CD8-positive, alpha-beta memory T cell (primary cell): ENCODE results near the gene CORIN. TPM values are rescaled to one million over a fixed set of nuclear protein-coding genes. Genes with fewer than 3 reads are reported as not detected.

ENCODE experiments used
- CTCF ChIA-PET: fragments of 350-600 bp; sonication (Branson Sonifier 250); formaldehyde crosslinking; loops from one replicate; lab custom pipeline; 2021; ENCODE audit warnings: antibody characterized with exemption; lab: Charles Lee
- POLR2A ChIA-PET: fragments of 350-600 bp; sonication (Branson Sonifier 250); formaldehyde crosslinking; loops from one replicate; lab custom pipeline; 2021; ENCODE audit warnings: antibody characterized with exemption; lab: Charles Lee
- DNase-seq, 5 donors: peaks; one replicate each; pipeline versions ENCODE4 v3.0.0 to v3.0.0-alpha.2; 2020 to 2022; ENCODE audit warnings: mixed read lengths in 1 of 5
- H3K27ac ChIP-seq: one replicate; pipeline ENCODE4 v1.7.0; 2013; ENCODE audit warnings: low read depth, mild to moderate bottlenecking, low read length, moderate library complexity
- H3K27me3 ChIP-seq: 2 replicates; pipeline ENCODE4 v1.7.0; 2013; ENCODE audit warnings: low read length, mild to moderate bottlenecking; ENCODE audit not compliant: insufficient read depth, poor library complexity, severe bottlenecking
- H3K36me3 ChIP-seq: 2 replicates; pipeline ENCODE4 v1.7.0; 2013; ENCODE audit warnings: mild to moderate bottlenecking, low read length, moderate library complexity; ENCODE audit not compliant: insufficient read depth
- H3K4me1 ChIP-seq: 2 replicates; pipeline ENCODE4 v1.7.0; 2013; ENCODE audit warnings: mild to moderate bottlenecking, low read length, moderate library complexity; ENCODE audit not compliant: insufficient read depth
- H3K4me3 ChIP-seq: 2 replicates; pipeline ENCODE4 v1.7.0; 2013; ENCODE audit warnings: mild to moderate bottlenecking, low read length
- H3K9me3 ChIP-seq: 2 replicates; pipeline ENCODE4 v1.7.0; 2013; ENCODE audit warnings: mild to moderate bottlenecking, low read length
- H3K27ac Mint-ChIP-seq, 8 donors: one replicate each; pipeline ENCODE4 v1.8.0; 2020 to 2021; ENCODE audit warnings: mixed read lengths in 8 of 8, mild to moderate bottlenecking in 6 of 8, inconsistent platforms in 3 of 8, moderate library complexity in 3 of 8
- H3K27me3 Mint-ChIP-seq, 2 donors: one replicate each; pipeline ENCODE4 v1.8.0; 2020 to 2021; ENCODE audit warnings: mixed read lengths in 2 of 2, mild to moderate bottlenecking in 1 of 2, moderate library complexity in 1 of 2
- H3K36me3 Mint-ChIP-seq, 3 donors: one replicate each; pipeline ENCODE4 v1.8.0; 2020 to 2021; ENCODE audit warnings: mixed read lengths in 3 of 3, inconsistent platforms in 1 of 3, mild to moderate bottlenecking in 1 of 3
- H3K4me1 Mint-ChIP-seq, 3 donors: one replicate each; pipeline ENCODE4 v1.8.0; 2020 to 2021; ENCODE audit warnings: mixed read lengths in 3 of 3, inconsistent platforms in 1 of 3, mild to moderate bottlenecking in 1 of 3
- H3K4me3 Mint-ChIP-seq, 7 donors: one replicate each; pipeline ENCODE4 v1.8.0; 2020 to 2021; ENCODE audit warnings: mixed read lengths in 7 of 7, mild to moderate bottlenecking in 6 of 7, moderate library complexity in 4 of 7, inconsistent platforms in 2 of 7
- H3K9me3 Mint-ChIP-seq, 5 donors: one replicate each; pipeline ENCODE4 v1.8.0; 2020 to 2022; ENCODE audit warnings: mixed read lengths in 5 of 5, mild to moderate bottlenecking in 3 of 5, moderate library complexity in 2 of 5, inconsistent platforms in 1 of 5
- polyA plus RNA-seq: library from polyadenylated mRNA; unstranded; fragments of 300-500 nt; fragmentation: Illumina TruSeq; gene quantifications from one replicate; pipeline ENCODE4 v1.2.3, GENCODE V29; 2021
- total RNA-seq, 2 experiments: library from RNA; stranded (reverse); gene quantifications; one replicate each; pipeline ENCODE4 v1.2.3, GENCODE V29; 2021

The CORIN gene
- total and polyA plus RNA-seq, 3 experiments from 2014 or later, result 0.04 to 0.11 (median 0.06) TPM

- peaks cover 21% of the 10 kb centered on the region for H3K4me1 ChIP-seq
- CTCF ChIA-PET, result interaction anchor here (1.0 to 1.3 kb wide), 2 partner anchors 9 to 127 kb away, joined by 3 read pairs; no protein-coding TSS in a partner anchor
- Mint-ChIP-seq H3K4me1 (peaks cover 11 to 39% (median 30%) of the 10 kb centered on the region in 3 donors), H3K9me3 (no peaks in the 10 kb centered on the region), H3K27ac (peak overlapping the region in 1 of 8 donors; percentile 25), H3K27me3 (no peaks in the 10 kb centered on the region), H3K4me3 (no peak overlapping the region), H3K36me3 (peaks cover 0 to 10% (median 10%) of the 10 kb centered on the region in 3 donors)
- no peaks in the 10 kb centered on the region for H3K27me3 ChIP-seq
- no peak overlapping the region for H3K4me3 ChIP-seq
- no peak overlapping the region for H3K27ac ChIP-seq
- DNase-seq, result no peak
- H3K9me3 ChIP-seq, result no peaks in the 10 kb centered on the region
- POLR2A ChIA-PET, result no interaction called here
- no peaks in the 10 kb centered on the region for H3K36me3 ChIP-seq
Observed at GRCh38 chr4:47840291-47840690, 2.4 kb upstream of the CORIN start.

- peak overlapping the region in 6 of 8 donors; percentile 5 to 84 (median 52) for H3K27ac Mint-ChIP-seq
- no peaks in the 10 kb centered on the region for H3K9me3 Mint-ChIP-seq
- no peaks in the 10 kb centered on the region for H3K27me3 Mint-ChIP-seq
- H3K4me1 Mint-ChIP-seq, result peaks cover 11 to 41% (median 31%) of the 10 kb centered on the region in 3 donors
- H3K36me3 Mint-ChIP-seq, result peaks cover 0 to 8% (median 7%) of the 10 kb centered on the region in 3 donors
- H3K9me3 ChIP-seq, result no peaks in the 10 kb centered on the region
- no peaks in the 10 kb centered on the region for H3K27me3 ChIP-seq
- no peak overlapping the region for H3K4me3 ChIP-seq
- CTCF ChIA-PET, result interaction anchor here (1.0 to 1.5 kb wide), 3 partner anchors 8 to 134 kb away, joined by 3 read pairs; no protein-coding TSS in a partner anchor
- peak overlapping the region in 4 of 7 donors; percentile 8 to 91 (median 25) for H3K4me3 Mint-ChIP-seq
- DNase-seq, result no peak
- no peaks in the 10 kb centered on the region for H3K36me3 ChIP-seq
- POLR2A ChIA-PET, result no interaction called here
- H3K4me1 ChIP-seq, result peaks cover 23% of the 10 kb centered on the region
- no peak overlapping the region for H3K27ac ChIP-seq
Observed at GRCh38 chr4:47839259-47839658, 1.4 kb upstream of the CORIN start.

- ChIA-PET CTCF (interaction anchor here (1.2 to 1.5 kb wide), 2 partner anchors 133 to 150 kb away, joined by 3 to 4 read pairs; no protein-coding TSS in a partner anchor), POLR2A (no interaction called here)
- H3K36me3 ChIP-seq, result no peaks in the 10 kb centered on the region
- peaks cover 23% of the 10 kb centered on the region for H3K4me1 ChIP-seq
- Mint-ChIP-seq H3K27ac (peak overlapping the region in 2 of 8 donors; percentile 40 to 72), H3K4me3 (peak overlapping the region in 6 of 7 donors; percentile 87 to 95 (median 90)), H3K27me3 (no peaks in the 10 kb centered on the region), H3K36me3 (peaks cover 0 to under 1% (median under 1%) of the 10 kb centered on the region in 3 donors), H3K4me1 (peaks cover 11 to 41% (median 31%) of the 10 kb centered on the region in 3 donors), H3K9me3 (no peaks in the 10 kb centered on the region)
- H3K4me3 ChIP-seq, result no peak overlapping the region
- H3K27ac ChIP-seq, result no peak overlapping the region
- no peaks in the 10 kb centered on the region for H3K9me3 ChIP-seq
- no peak for DNase-seq
- no peaks in the 10 kb centered on the region for H3K27me3 ChIP-seq
Observed at GRCh38 chr4:47838445-47838844, 578 bp upstream of the CORIN start.

GRCh38 chr4:47837094-47837907 is 566 bp downstream of the CORIN start:
- Mint-ChIP-seq H3K27me3 (no peaks in the 10 kb centered on the region), H3K4me1 (peaks cover 11 to 41% (median 31%) of the 10 kb centered on the region in 3 donors)
- POLR2A ChIA-PET, result interaction anchor here (0.6 kb wide), 1 partner anchor 18 kb away, joined by 4 read pairs; no protein-coding TSS in a partner anchor

GRCh38 chr4:47836641-47837093 is 1.2 kb downstream of the CORIN start:
- Histone ChIP-seq H3K36me3 (no peaks in the 10 kb centered on the region), H3K27me3 (no peaks in the 10 kb centered on the region), H3K4me1 (peaks cover 23% of the 10 kb centered on the region), H3K4me3 (peak overlapping the region; percentile 61), H3K27ac (peak overlapping the region; percentile 2), H3K9me3 (no peaks in the 10 kb centered on the region)
- Mint-ChIP-seq H3K27me3 (no peaks in the 10 kb centered on the region), H3K36me3 (no peaks in the 10 kb centered on the region), H3K4me1 (peaks cover 11 to 41% (median 31%) of the 10 kb centered on the region in 3 donors), H3K9me3 (no peaks in the 10 kb centered on the region), H3K4me3 (peak overlapping the region; percentile 87 to 95 (median 88)), H3K27ac (peak overlapping the region in 5 of 8 donors; percentile 35 to 76 (median 53))
- ChIA-PET CTCF (interaction anchor here (0.6 to 2.1 kb wide), 11 partner anchors 10 to 170 kb away, joined by 3 to 9 read pairs (median 3); partner anchors contain the start of gene NFXL1), POLR2A (interaction anchor here (0.6 kb wide), 1 partner anchor 18 kb away, joined by 4 read pairs; no protein-coding TSS in a partner anchor)
- peak; percentile 24 to 61 (median 35) for DNase-seq

More at GRCh38 chr4:47837094-47837907, 566 bp downstream of the CORIN start:
- peak overlapping the region; percentile 87 to 95 (median 88) for H3K4me3 Mint-ChIP-seq
- CTCF ChIA-PET, result interaction anchor here (0.6 to 2.1 kb wide), 12 partner anchors 11 to 171 kb away, joined by 3 to 9 read pairs (median 3); partner anchors contain the start of gene NFXL1
- peak overlapping the region in 7 of 8 donors; percentile 40 to 76 (median 70) for H3K27ac Mint-ChIP-seq
- DNase-seq, result peak; percentile 25 to 67 (median 37)
- Histone ChIP-seq H3K4me3 (peak overlapping the region; percentile 61), H3K4me1 (peaks cover 23% of the 10 kb centered on the region), H3K27me3 (no peaks in the 10 kb centered on the region), H3K9me3 (no peaks in the 10 kb centered on the region), H3K36me3 (no peaks in the 10 kb centered on the region), H3K27ac (peak overlapping the region; percentile 2)
- H3K36me3 Mint-ChIP-seq, result no peaks in the 10 kb centered on the region
- no peaks in the 10 kb centered on the region for H3K9me3 Mint-ChIP-seq

- no peaks in the 10 kb centered on the region for H3K36me3 Mint-ChIP-seq
- no peak overlapping the region for H3K27ac Mint-ChIP-seq
- H3K4me1 Mint-ChIP-seq, result peaks cover 11 to 41% (median 31%) of the 10 kb centered on the region in 3 donors
- Histone ChIP-seq H3K4me3 (no peak overlapping the region), H3K9me3 (no peaks in the 10 kb centered on the region), H3K4me1 (peaks cover 23% of the 10 kb centered on the region), H3K27ac (no peak overlapping the region), H3K36me3 (no peaks in the 10 kb centered on the region), H3K27me3 (no peaks in the 10 kb centered on the region)
- ChIA-PET CTCF (interaction anchor here (2.1 kb wide), 1 partner anchor 78 kb away, joined by 7 read pairs; the partner anchor contains the start of gene NFXL1), POLR2A (no interaction called here)
- no peaks in the 10 kb centered on the region for H3K9me3 Mint-ChIP-seq
- peaks cover 0 to 1% of the 10 kb centered on the region in 2 donors for H3K27me3 Mint-ChIP-seq
- peak overlapping the region in 5 of 7 donors; percentile 87 to 91 (median 88) for H3K4me3 Mint-ChIP-seq
- no peak for DNase-seq
Observed at GRCh38 chr4:47835494-47835893, 2.4 kb downstream of the CORIN start.

GRCh38 chr4:47831026-47831679 is 6.7 kb downstream of the CORIN start:
- H3K27me3 Mint-ChIP-seq, result peaks cover 3 to 8% of the 10 kb centered on the region in 2 donors
- Histone ChIP-seq H3K4me3 (no peak overlapping the region), H3K4me1 (peaks cover 15% of the 10 kb centered on the region), H3K27me3 (no peaks in the 10 kb centered on the region), H3K9me3 (no peaks in the 10 kb centered on the region), H3K36me3 (no peaks in the 10 kb centered on the region), H3K27ac (no peak overlapping the region)
- peaks cover 15 to 27% (median 21%) of the 10 kb centered on the region in 3 donors for H3K4me1 Mint-ChIP-seq
- H3K36me3 Mint-ChIP-seq, result no peaks in the 10 kb centered on the region
- ChIA-PET POLR2A (no interaction called here), CTCF (interaction anchor here (1.3 to 1.5 kb wide), 2 partner anchors 8 to 9 kb away, joined by 3 to 4 read pairs; no protein-coding TSS in a partner anchor)
- no peak overlapping the region for H3K4me3 Mint-ChIP-seq
- H3K27ac Mint-ChIP-seq, result no peak overlapping the region
- no peak for DNase-seq
- H3K9me3 Mint-ChIP-seq, result no peaks in the 10 kb centered on the region
